ELR (cell line): ENCODE results near the gene SPCS3.

ENCODE experiments used
- DNase-seq: peaks from one replicate; pipeline ENCODE4 v3.0.0-alpha.2; 2015; ENCODE audit warnings: low read depth

Gene SPCS3

DNA sequence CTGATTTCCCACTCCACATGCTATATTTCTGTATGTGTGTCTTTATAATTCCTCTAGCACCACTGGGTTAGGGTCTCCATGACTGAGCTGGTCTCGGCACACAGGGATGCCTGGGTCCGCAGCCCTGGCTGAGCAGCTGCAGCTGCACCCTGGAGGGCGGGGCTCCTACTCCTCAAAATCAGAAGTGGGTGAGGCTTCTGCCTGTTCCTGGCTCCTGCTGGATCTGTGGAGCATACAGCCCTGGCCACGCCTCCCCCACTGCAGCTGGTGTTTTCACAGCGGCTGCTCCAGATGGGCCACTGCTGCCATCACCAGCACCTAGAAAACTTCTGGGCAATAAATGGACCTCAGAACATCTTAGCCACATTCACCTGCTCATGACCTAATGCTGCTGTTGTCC, 30.9 kb downstream of the SPCS3 start:
- DNase-seq, result no peak

DNA sequence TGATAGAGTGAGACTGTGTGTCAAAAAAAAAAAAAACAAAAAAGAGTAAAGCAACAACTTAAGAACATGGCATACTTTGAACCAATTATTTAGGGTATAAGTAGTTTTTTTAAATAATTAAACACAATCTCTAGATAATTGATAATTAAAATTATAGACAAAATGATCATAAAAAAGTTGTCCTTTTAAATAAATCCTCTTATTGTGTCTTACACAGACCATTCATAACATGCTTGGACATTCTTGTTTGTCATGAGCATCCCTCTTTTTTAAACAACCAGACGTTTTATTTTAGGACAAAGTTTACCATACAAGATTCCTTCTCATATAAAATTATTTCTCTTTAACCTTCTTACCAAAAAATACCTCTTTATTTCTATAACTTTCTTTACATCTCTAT, 35.1 kb downstream of the SPCS3 start:
- no peak for DNase-seq

DNA sequence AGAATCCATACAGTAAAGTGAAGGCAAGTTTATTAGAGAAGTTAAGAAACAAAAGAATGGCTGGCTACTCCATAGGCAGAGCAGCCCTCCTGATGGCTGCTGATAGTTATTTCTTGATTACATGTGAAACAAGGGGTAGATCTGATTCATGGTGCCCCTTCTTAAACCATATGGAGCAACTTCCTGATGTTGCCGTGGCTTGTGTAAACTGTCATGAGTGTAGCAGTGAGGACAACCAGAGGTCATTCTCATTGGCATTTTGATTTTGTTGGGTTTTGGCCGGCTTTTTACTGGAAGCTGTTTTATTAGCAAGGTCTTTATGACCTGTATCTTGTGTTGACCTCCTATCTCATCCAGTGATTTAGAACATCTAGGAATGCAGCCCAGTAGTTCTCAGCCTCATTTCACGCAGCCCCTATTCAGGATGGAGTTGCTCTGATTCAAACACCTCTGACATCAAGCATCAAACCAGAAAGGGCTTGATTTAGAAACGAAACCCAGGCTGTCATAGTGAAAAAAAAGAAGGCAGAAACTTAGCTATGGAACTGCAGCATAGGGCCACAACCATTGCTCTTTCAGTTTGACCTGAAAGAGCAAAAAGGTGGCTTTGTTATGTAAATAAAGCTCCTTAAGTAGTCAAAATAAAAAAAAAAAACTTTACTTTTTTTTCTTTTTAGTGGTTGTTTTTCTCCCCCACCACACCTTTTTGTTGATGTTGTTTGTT, 37.8 kb downstream of the SPCS3 start:
- no peak for DNase-seq

DNA sequence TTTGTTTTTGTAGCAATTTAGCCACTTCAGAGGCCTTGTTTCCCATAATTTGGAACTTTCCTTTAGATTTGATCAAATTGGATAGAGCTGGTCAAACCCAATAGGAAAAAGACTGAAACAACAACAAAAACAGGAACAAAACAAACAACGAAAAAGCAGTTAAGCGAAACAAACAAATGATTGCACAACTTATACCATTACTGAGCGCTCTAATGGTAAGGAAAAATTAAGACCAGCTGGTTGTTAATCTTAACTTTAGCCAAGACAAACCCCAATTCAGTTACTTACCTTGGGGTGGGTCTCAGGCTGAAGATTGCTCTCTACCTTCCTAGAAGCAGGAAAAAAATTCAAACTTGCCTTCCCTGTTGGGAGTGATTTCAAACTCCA, 38.3 kb downstream of the SPCS3 start:
- no peak for DNase-seq

DNA sequence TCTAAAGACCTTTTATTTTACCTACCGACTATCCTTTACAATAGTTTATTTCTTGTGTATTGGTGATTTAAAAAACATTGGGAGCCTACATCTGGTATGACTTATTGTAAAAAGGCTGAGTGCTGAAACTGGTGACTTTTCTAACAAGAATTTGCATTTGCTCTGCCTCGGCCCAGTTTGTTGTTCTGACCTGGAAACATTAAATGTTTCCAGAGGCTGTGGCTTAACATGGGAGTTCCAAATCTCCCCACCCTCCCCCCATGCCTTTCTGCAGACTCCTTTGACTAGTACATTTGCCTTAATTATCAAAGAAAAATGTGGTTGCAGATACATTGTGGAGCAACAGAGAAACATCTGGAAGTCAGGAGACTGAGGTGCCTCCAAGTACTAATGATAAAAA, 39.8 kb downstream of the SPCS3 start:
- peak; percentile 49 for DNase-seq

DNA sequence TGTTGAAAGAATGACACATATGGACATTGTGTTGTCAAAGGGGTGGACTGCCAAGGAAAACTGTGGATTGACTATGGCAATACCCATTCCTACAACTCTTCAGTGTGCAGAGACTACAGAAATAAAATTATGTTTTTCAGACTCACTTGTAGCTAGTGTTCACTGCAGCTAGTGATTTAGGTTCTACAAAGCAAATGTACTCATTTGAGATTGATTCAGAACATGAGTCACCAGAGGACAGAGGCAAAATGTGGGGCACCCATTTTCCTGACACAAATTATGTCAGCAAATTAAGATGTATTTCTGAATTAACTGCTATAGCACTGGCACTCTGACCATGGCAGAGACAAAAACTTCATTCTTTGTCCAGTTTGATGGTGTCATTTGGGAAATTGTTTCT, 40.7 kb downstream of the SPCS3 start:
- peak; percentile 58 for DNase-seq

DNA sequence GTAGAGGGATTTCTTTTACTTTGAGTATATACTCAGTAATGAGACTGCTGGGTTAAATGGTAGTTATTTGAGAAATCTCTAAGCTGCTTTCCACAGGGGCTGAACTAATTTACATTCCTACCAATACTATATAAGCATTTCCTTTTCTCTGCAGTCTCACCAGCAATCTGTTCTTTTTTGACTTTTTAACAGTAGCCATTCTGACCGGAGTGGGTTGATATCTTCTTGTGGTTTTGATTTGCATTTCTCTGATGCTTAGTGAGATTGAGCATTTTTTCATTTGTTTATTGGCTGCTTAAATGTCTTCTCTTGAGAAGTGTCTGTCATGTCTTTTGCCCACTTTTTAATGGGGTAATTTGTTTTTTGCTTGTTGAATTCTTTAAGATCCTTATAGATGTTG, 43.3 kb downstream of the SPCS3 start:
- no peak for DNase-seq

DNA sequence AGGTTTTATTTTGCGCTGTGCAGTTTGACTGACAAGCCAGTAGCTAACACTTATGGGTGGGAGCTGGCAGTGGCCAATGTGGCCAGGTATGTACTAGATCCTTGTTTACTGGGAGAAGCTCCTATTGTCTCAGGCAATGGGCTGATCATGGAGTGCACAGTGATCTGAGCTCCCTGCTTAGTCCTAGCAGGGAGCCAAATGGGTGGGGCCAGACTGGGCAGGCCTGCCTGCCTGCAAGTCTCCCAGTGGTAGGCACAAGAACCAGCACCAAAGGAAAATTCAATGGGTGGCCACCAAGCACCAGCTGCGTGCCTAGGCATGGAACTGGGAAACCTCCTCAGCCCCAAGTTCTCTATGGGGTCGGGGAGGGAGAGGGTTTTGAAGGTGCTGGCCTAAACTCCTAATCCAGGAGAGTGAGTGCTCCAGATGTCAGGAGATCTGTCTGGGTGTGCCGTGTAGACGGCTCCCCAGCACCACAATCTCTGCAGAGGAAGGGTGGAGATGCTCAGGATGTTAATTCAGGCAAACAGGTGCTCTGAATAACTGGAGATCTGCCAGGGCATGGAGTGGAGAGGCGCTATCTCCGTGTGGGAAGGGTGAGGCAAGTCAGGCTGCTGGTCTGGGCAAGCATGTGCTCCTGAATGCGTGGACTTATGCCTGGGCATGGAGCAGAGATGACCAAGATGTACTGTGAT, 48.2 kb downstream of the SPCS3 start:
- no peak for DNase-seq

DNA sequence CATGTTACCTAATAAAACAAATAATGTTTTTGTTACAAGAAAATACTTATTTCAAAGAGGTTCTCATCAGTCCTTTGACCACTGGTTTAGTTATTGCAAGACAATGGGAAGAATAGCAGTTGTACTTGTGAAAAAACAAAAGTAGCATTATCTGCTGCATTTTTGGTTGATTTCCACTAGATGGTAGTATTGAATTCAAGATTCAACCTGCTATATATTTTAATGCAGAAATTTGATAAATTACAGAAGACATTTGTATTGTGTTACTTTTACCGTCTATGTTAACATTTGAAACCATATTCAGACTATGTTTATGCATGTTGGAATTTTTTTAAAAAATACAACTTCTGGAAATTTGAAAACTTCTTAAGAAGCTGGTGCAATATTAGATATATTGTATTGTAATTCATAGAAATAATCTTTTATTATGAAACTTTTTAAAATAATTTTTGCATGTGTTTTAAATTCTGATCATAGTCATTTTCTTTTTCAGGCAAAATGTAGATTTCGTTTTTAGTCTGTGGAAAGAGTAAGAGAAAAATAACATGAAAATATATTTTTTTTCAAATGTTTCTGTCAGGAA, 56.4 kb downstream of the SPCS3 start:
- peak; percentile 59 for DNase-seq

DNA sequence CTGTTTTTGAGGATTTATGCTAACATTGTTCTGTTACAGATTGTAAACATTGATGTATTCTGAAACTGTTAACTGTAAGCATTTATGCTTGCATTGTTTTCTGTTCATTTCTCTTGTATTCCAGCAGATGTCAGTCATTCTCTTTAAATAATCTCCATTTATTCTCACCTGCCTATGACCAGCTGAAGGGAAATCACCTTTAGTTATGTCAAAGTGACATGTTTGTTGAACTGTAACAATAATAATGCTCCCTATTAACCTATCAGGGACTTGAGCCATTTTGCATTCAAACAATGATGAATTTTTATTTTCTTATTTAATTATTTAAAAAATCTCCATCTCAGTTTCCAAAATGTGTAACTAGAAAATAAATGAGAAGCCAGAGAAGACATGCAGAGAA, 58.0 kb downstream of the SPCS3 start:
- peak; percentile 60 for DNase-seq

DNA sequence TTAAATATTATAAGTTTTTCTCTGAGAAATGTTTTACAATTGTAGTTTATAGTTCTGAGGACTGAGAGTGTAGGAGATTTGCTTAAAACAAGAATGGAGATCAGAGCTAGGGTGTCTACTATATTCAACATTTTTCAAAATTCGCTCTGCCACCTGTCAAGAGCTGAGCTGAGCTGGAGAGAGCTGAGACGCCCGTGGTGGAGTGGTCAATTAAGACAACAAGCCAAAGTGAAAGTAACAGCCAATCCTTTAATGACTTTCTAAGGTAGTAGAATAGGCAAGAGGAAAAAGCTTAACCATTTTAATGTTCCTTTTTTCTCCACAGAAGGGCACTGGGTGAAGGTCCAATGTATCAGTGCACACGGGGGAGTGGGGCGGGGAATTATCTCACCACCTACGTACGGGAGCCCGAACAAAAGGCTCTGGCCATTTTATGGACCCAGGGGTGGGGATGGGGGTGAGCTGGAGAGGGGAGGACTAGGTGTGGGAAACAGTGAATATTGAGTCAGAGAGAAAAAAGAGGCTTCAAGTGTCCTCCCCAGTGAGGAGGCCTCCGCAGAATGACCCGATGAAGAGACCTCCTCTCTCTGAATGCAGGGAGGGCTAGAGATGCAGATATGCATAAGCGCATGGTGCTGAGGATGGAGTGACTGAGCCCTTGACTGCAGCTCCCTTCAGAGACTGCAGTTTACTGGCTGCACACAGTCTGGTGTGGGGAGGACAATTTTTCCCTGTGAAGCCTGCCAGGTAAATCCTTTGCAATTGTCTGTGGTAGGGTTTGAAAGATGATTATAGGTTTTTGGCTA, 60.8 kb downstream of the SPCS3 start:
- DNase-seq, result no peak
